WTC11 (cell line): ENCODE results near the gene ZNF521. TPM values are rescaled to one million over a fixed set of nuclear protein-coding genes. Genes with fewer than 3 reads are reported as not detected.

Experiments
- ATAC-seq: fragments of 200-7000 bp; cut with Tn5 transposase; 2 replicates; pipeline ENCODE4 v1.10.0; 2021; ENCODE audit warnings: mild to moderate bottlenecking, moderate library complexity
- CTCF ChIA-PET: fragments of 300-600 bp; sonication (Branson Sonifier 250); formaldehyde crosslinking; loops from one replicate; lab custom pipeline; 2021; ENCODE audit warnings: antibody characterized with exemption; lab: Charles Lee
- POLR2A ChIA-PET: fragments of 350-600 bp; sonication (Branson Sonifier 250); formaldehyde crosslinking; loops from one replicate; lab custom pipeline; 2021; ENCODE audit warnings: antibody characterized with exemption; lab: Charles Lee
- DNase-seq: peaks from one replicate; pipeline ENCODE4 v3.0.0; 2021; ENCODE audit warnings: low spot score
- H3K27ac Mint-ChIP-seq: 2 replicates; pipeline ENCODE4 v1.8.0; 2021; ENCODE audit warnings: mixed read lengths
- H3K27me3 Mint-ChIP-seq: 2 replicates; pipeline ENCODE4 v1.8.0; 2021; ENCODE audit warnings: low read depth, mild to moderate bottlenecking, moderate library complexity, mixed read lengths
- H3K36me3 Mint-ChIP-seq: 2 replicates; pipeline ENCODE4 v1.8.0; 2021; ENCODE audit warnings: mixed read lengths
- H3K4me1 Mint-ChIP-seq: 2 replicates; pipeline ENCODE4 v1.8.0; 2022; ENCODE audit warnings: mixed read lengths
- H3K4me3 Mint-ChIP-seq: 2 replicates; pipeline ENCODE4 v1.8.0; 2021; ENCODE audit warnings: mild to moderate bottlenecking, moderate library complexity, mixed read lengths
- H3K9me3 Mint-ChIP-seq: 2 replicates; pipeline ENCODE4 v1.8.0; 2021; ENCODE audit warnings: mixed read lengths
- E2F4 ChIP-seq: sonication (generic); formaldehyde crosslinking; IDR thresholded peaks from 2 replicates; pipeline ENCODE4 v1.8.1; 2022; ENCODE audit warnings: low read depth, mild to moderate bottlenecking, moderate library complexity, missing genetic modification reagents, borderline replicate concordance
- JAZF1 ChIP-seq: fragments of 250-450 bp; sonication (Bioruptor Pico); IDR thresholded peaks from 2 replicates; pipeline ENCODE4 v1.9.0; 2021; ENCODE audit warnings: moderate library complexity, mild to moderate bottlenecking, inconsistent platforms
- KAT7 ChIP-seq: sonication (generic); formaldehyde crosslinking; IDR thresholded peaks from 2 replicates; pipeline ENCODE4 v1.8.1; 2023; ENCODE audit warnings: missing genetic modification reagents, mild to moderate bottlenecking, borderline replicate concordance
- MAX ChIP-seq: sonication (generic); formaldehyde crosslinking; IDR thresholded peaks from 2 replicates; pipeline ENCODE4 v1.8.0; 2022; ENCODE audit warnings: mild to moderate bottlenecking, missing genetic modification reagents
- MLX ChIP-seq: sonication (generic); formaldehyde crosslinking; IDR thresholded peaks from 2 replicates; pipeline ENCODE4 v1.8.1; 2023; ENCODE audit warnings: mild to moderate bottlenecking, missing genetic modification reagents, moderate library complexity
- NFYB ChIP-seq: sonication (generic); formaldehyde crosslinking; conservative IDR thresholded peaks from 2 replicates; pipeline ENCODE4 v1.8.0; 2022; ENCODE audit warnings: low read depth, missing genetic modification reagents
- NR3C1 ChIP-seq: sonication (generic); formaldehyde crosslinking; conservative IDR thresholded peaks from 2 replicates; pipeline ENCODE4 v1.8.1; 2023; ENCODE audit warnings: low read depth, mild to moderate bottlenecking, missing genetic modification reagents
- OVOL2 ChIP-seq: fragments of 250-450 bp; sonication (Bioruptor Pico); IDR thresholded peaks from 2 replicates; pipeline ENCODE4 v1.9.0; 2021; ENCODE audit warnings: mild to moderate bottlenecking, borderline replicate concordance
- PRDM15 ChIP-seq: sonication (generic); formaldehyde crosslinking; IDR thresholded peaks from 2 replicates; pipeline ENCODE4 v1.8.0; 2022; ENCODE audit warnings: missing genetic modification reagents
- RELA ChIP-seq: sonication (generic); formaldehyde crosslinking; IDR thresholded peaks from 2 replicates; pipeline ENCODE4 v1.8.1; 2022; ENCODE audit warnings: missing genetic modification reagents, mild to moderate bottlenecking, borderline replicate concordance
- RORB ChIP-seq: fragments of 250-450 bp; sonication (Bioruptor Pico); IDR thresholded peaks from 2 replicates; pipeline ENCODE4 v1.9.0; 2021; ENCODE audit warnings: mild to moderate bottlenecking
- SMAD3 ChIP-seq: sonication (generic); formaldehyde crosslinking; IDR thresholded peaks from 2 replicates; pipeline ENCODE4 v1.8.0; 2022; ENCODE audit warnings: missing genetic modification reagents, mild to moderate bottlenecking, borderline replicate concordance
- STAT6 ChIP-seq: sonication (generic); formaldehyde crosslinking; conservative IDR thresholded peaks from 2 replicates; pipeline ENCODE4 v1.8.1; 2023; ENCODE audit warnings: mild to moderate bottlenecking, low read depth, missing genetic modification reagents, moderate library complexity
- TEAD4 ChIP-seq: sonication (generic); formaldehyde crosslinking; IDR thresholded peaks from 2 replicates; pipeline ENCODE4 v1.8.0; 2022; ENCODE audit warnings: mild to moderate bottlenecking, missing genetic modification reagents
- TP53 ChIP-seq: sonication (generic); formaldehyde crosslinking; IDR thresholded peaks from 2 replicates; pipeline ENCODE4 v1.8.1; 2023; ENCODE audit warnings: mild to moderate bottlenecking, missing genetic modification reagents
- ZBTB21 ChIP-seq: sonication (generic); formaldehyde crosslinking; IDR thresholded peaks from 2 replicates; pipeline ENCODE4 v1.8.1; 2023; ENCODE audit warnings: mild to moderate bottlenecking, missing genetic modification reagents, borderline replicate concordance
- ZNF138 ChIP-seq: sonication (generic); formaldehyde crosslinking; conservative IDR thresholded peaks from 2 replicates; pipeline ENCODE4 v1.8.1; 2022; ENCODE audit warnings: mild to moderate bottlenecking, moderate library complexity, missing genetic modification reagents
- ZNF423 ChIP-seq: fragments of 250-450 bp; sonication (Bioruptor Pico); IDR thresholded peaks from 2 replicates; pipeline ENCODE4 v2.1.2; 2022; ENCODE audit warnings: mild to moderate bottlenecking, moderate library complexity
- ZNF425 ChIP-seq: fragments of 250-450 bp; sonication (Bioruptor Pico); conservative IDR thresholded peaks from 2 replicates; pipeline ENCODE4 v1.9.0; 2021; ENCODE audit warnings: mild to moderate bottlenecking
- ZSCAN18 ChIP-seq: fragments of 250-450 bp; sonication (Bioruptor Pico); IDR thresholded peaks from 2 replicates; pipeline ENCODE4 v2.1.2; 2022; ENCODE audit warnings: mild to moderate bottlenecking, moderate library complexity
- total RNA-seq: library from RNA; stranded (reverse); gene quantifications from 3 replicates; pipeline ENCODE4 v1.2.3, GENCODE V29; 2021

The ZNF521 gene
- total RNA-seq, 1 experiment from 2014 or later, result 15.3 TPM

- TF ChIP-seq PRDM15 (CRISPR knock-in tag) (no peak), STAT6 (CRISPR knock-in tag) (no peak), MLX (CRISPR knock-in tag) (no peak), JAZF1 (CRISPR knock-in tag) (no peak), ZNF425 (no peak), RORB (no peak), ZSCAN18 (CRISPR knock-in tag) (no peak), RELA (no peak), NFYB (CRISPR knock-in tag) (no peak), TP53 (CRISPR knock-in tag) (no peak), NR3C1 (CRISPR knock-in tag) (no peak)
Observed at GRCh38 chr18:25164848-25165811, 186.8 kb downstream of the ZNF521 start (continued).

- peaks cover 12% of the 10 kb centered on the region for H3K4me1 Mint-ChIP-seq
- no peaks in the 10 kb centered on the region for H3K27me3 Mint-ChIP-seq
- H3K27ac Mint-ChIP-seq, result no peak overlapping the region
- ChIA-PET POLR2A (no interaction called here), CTCF (no interaction called here)
- no peak overlapping the region for H3K4me3 Mint-ChIP-seq
- no peaks in the 10 kb centered on the region for H3K36me3 Mint-ChIP-seq
- no peak for ATAC-seq
- TF ChIP-seq TEAD4 (CRISPR knock-in tag), result no peak
- TF ChIP-seq ZNF138 (CRISPR knock-in tag), result no peak
- no peak for TF ChIP-seq ZNF423 (CRISPR knock-in tag)
- no peak for TF ChIP-seq NR3C1 (CRISPR knock-in tag)
- TF ChIP-seq ZBTB21, result no peak
- TF ChIP-seq E2F4 (CRISPR knock-in tag), result no peak
- TF ChIP-seq KAT7 (CRISPR knock-in tag), result no peak
- no peak for TF ChIP-seq MAX (CRISPR knock-in tag)
- TF ChIP-seq OVOL2 (CRISPR knock-in tag), result no peak
- TF ChIP-seq SMAD3 (CRISPR knock-in tag), result no peak
- TF ChIP-seq, all 79 proteins: peak for 0
- no peaks in the 10 kb centered on the region for H3K9me3 Mint-ChIP-seq
- DNase-seq, result no peak
Observed at GRCh38 chr18:25164211-25164847, 187.6 kb downstream of the ZNF521 start.
